GM12891 (cell line): ENCODE measurements around the gene SNCB.

ENCODE experiments used
- DNase-seq: peaks from one replicate; pipeline ENCODE4 v3.0.0; 2011; ENCODE audit warnings: low spot score; ENCODE audit not compliant: insufficient read length
- FAIRE-seq: peaks from 2 replicates; lab custom pipeline; 2011; peaks lifted over from hg19 to GRCh38; lab: Jason Lieb, UNC
- PAX5 ChIP-seq: IDR thresholded peaks from 2 replicates; pipeline ENCODE4 v1.6.1; 2011; ENCODE audit warnings: low read length, moderate library complexity, mild to moderate bottlenecking; ENCODE audit not compliant: insufficient read depth, severe bottlenecking
- POLR2A ChIP-seq: IDR thresholded peaks from 2 replicates; pipeline ENCODE4 v1.6.1; 2011; ENCODE audit warnings: low read depth, low read length, control low read depth
- POLR2AphosphoS5 ChIP-seq: IDR thresholded peaks from 2 replicates; pipeline ENCODE4 v1.6.1; 2011; ENCODE audit warnings: low read depth, low read length, control low read depth
- POU2F2 ChIP-seq: IDR thresholded peaks from 2 replicates; pipeline ENCODE4 v1.6.1; 2011; ENCODE audit warnings: low read depth, mild to moderate bottlenecking, control low read depth, low read length, moderate library complexity
- SPI1 ChIP-seq: IDR thresholded peaks from 2 replicates; pipeline ENCODE4 v1.6.1; 2011; ENCODE audit warnings: low read depth, low read length, control low read depth
- TAF1 ChIP-seq: IDR thresholded peaks from 2 replicates; pipeline ENCODE4 v1.6.1; 2011; ENCODE audit warnings: low read depth, low read length, control low read depth

SNCB gene

DNA sequence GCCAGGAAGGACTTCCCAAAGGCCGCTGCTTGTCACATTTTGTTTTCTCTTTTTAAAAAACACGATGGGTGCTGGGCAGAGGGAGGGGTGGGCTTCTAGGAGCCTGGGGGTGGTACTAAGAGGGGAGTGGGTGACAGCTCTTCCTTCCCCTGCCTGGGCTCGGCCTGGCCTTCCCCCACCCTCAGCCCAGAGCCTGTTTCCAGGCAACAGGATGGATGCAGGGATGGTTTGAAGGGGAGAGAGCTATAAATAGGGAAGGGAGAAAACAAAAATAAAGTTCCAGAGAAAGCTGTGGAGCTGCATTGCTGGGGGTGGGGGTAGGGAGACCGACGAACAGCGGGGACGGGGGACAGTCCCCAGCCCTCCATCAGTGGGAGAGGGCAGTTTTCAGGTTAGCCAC is 13.8 kb downstream of the SNCB start:
- DNase-seq (no peak), FAIRE-seq (no peak)
- no peak for TF ChIP-seq POU2F2
- TF ChIP-seq SPI1, result no peak
- no peak for TF ChIP-seq TAF1
- TF ChIP-seq PAX5, result no peak
- no peak for TF ChIP-seq POLR2A
- TF ChIP-seq POLR2AphosphoS5, result no peak

DNA sequence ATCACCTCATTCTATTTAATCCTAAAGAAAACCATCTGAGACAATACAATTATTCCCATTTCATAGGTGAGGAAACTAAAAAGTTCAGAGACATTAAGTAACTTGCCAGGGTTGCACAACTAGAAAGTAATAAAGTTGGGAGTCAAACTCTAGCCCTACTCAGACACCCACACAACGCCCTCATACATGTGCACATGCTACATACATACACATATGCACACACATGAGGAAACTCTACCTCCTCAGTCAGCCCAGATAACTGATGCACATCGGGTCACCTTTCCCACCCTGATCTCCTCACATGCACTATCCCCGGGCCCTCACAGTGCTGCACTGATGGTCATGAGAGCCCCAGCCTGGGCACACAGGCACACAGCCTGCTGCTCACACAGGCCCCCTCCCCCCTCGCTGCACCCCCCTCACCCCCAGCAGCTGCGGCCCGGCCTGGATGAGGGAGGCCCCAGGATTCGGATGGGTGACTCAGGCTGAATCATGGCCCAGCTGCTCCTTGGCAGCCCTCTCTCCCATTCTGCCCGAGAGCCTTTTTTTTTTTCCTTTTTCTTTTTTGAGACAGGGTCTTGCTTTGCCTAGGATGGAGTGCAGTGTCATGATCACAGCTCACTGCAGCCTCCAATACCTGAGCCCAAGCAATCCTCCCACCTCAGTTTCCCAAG is 15.4 kb downstream of the SNCB start:
- TF ChIP-seq POLR2AphosphoS5 (no peak), POU2F2 (no peak), POLR2A (no peak), SPI1 (no peak), PAX5 (no peak), TAF1 (no peak)
- FAIRE-seq, result no peak
- DNase-seq, result no peak

- TF ChIP-seq SPI1, result no peak
- TF ChIP-seq POLR2A, result no peak
- no peak for TF ChIP-seq TAF1
- TF ChIP-seq POLR2AphosphoS5, result no peak
- TF ChIP-seq POU2F2, result no peak
- no peak for TF ChIP-seq PAX5
- DNase-seq, result no peak
- no peak for FAIRE-seq
These were observed 17.5 kb downstream of the SNCB start for GRCh38 chr5:176612855-176613254.

- TF ChIP-seq SPI1, result no peak
- TF ChIP-seq TAF1, result no peak
- no peak for TF ChIP-seq PAX5
- no peak for TF ChIP-seq POLR2AphosphoS5
- no peak for TF ChIP-seq POU2F2
- no peak for TF ChIP-seq POLR2A
- no peak for FAIRE-seq
- DNase-seq, result no peak
These were observed 18.3 kb downstream of the SNCB start for GRCh38 chr5:176612008-176612407.

DNA sequence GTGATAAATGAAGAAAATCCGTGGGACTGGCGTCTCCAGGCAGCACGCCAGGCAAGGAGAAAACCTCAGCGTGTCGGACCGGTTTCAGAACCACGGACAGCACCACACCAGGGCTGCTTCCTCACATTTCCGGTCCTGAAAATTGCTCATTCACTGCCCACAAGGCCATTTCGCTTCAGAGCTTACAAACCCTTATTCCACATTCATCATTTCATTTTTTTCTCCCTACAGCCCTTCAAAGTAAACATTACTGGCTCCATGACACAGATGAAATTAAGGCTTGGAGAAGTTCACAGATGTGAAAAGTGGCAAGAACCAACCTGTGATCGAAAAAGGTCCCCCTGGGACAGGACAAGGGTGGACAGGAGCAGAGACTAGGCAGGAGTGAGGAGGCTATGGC is 18.9 kb downstream of the SNCB start:
- TF ChIP-seq SPI1, result no peak
- TF ChIP-seq POU2F2, result no peak
- no peak for TF ChIP-seq POLR2AphosphoS5
- TF ChIP-seq POLR2A, result no peak
- TF ChIP-seq TAF1, result no peak
- no peak for TF ChIP-seq PAX5
- DNase-seq, result no peak
- FAIRE-seq, result peak; percentile 50

DNA sequence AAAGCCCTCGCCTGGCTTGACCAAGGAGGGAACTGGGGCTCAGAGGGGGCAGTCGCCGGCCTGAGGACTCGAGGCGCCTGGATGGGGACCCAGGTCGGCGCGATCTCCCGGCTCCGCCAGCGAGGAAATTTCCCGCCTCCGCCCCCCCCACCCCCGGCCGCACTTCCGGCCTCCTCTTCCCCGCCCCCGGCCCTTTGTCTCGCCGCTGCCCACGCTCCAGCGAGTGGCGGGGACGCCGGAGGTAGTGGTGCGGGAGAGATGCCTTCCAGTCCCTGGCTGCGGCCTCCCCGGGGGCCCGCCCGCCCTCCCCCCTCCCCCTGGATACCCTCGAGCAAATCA is 19.9 kb downstream of the SNCB start:
- DNase-seq (no peak), FAIRE-seq (no peak)
- TF ChIP-seq POLR2A (no peak), SPI1 (no peak), POU2F2 (no peak)

DNA sequence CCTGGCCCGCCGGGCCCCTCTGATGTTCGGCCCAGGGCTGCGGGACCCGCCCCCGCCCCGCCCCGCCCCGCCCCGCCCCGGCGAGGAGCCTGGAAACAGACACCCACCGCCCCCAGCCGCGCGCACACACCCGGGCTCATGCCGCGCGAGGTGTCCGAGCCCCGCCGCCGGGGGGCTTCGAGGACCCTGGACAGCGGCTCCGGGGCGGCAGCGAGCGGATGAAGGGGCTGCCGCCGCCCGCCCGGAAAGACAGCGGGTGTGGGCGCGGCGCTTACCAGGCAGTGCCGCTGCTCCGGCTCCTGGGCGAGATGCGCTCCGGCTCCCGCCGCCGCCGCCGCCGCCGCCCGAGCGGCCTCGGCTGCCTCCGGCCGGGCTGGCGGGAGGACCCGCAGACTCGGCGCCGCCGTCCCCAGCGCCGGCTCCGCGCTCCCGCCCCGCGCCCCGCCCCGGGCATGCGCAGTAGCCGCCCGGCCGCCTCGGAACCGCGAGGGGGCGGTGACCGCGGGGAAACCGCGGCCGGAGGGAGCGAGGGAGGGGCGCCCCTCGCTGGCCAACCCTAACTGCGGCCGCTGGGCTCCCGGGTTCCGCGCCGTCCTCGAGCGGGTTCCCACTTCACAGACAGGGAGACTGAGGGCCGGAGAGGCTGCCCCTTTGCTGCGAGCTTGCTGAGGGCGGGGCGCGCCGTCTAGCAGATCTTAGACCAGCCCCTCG is 20.5 kb downstream of the SNCB start, which contains the start of gene GPRIN1:
Gene GPRIN1 (minus strand): TSS at position 433 of the 711 bp plus-strand sequence. CDS start 10,322 bp downstream, outside the sequence.
- FAIRE-seq (peak; percentile 96), DNase-seq (peak; percentile 97)
- TF ChIP-seq POLR2A, result no peak
- no peak for TF ChIP-seq POU2F2
- no peak for TF ChIP-seq PAX5
- no peak for TF ChIP-seq SPI1
- no peak for TF ChIP-seq POLR2AphosphoS5
- TF ChIP-seq TAF1, result no peak

GRCh38 chr5:176608937-176609723 is 21.2 kb downstream of the SNCB start:
- TF ChIP-seq POLR2A (no peak), PAX5 (no peak), POLR2AphosphoS5 (no peak), TAF1 (no peak), SPI1 (no peak), POU2F2 (no peak)
- peak; percentile 85 for FAIRE-seq
- DNase-seq, result no peak

GRCh38 chr5:176608142-176608705 is 22.1 kb downstream of the SNCB start:
- DNase-seq (no peak), FAIRE-seq (no peak)
- no peak for TF ChIP-seq POU2F2
- TF ChIP-seq POLR2AphosphoS5, result no peak
- no peak for TF ChIP-seq TAF1
- no peak for TF ChIP-seq PAX5
- TF ChIP-seq POLR2A, result no peak
- TF ChIP-seq SPI1, result no peak
